OCI-LY7 (cell line): Measurements from ENCODE around the gene ARRB1. TPM values are rescaled to one million over a fixed set of nuclear protein-coding genes. Genes with fewer than 3 reads are reported as not detected.

Source experiments
- BruUV-seq: library from RNA; stranded (reverse); fragments of 400-500 nt; replicated peaks from 2 replicates; lab custom pipeline; 2021; lab: Mats Ljungman, UMichigan
- CTCF ChIA-PET: fragments of 300-600 bp; sonication (Branson Sonifier 250); formaldehyde crosslinking; loops from one replicate; lab custom pipeline; 2022; ENCODE audit warnings: antibody characterized with exemption; ENCODE audit not compliant: unreplicated experiment; lab: Charles Lee
- POLR2A ChIA-PET: fragments of 300-600 bp; sonication (Branson Sonifier 250); formaldehyde crosslinking; loops from one replicate; lab custom pipeline; 2022; ENCODE audit warnings: antibody characterized with exemption; lab: Charles Lee
- DNase-seq: peaks from one replicate; pipeline ENCODE4 v3.0.0-alpha.2; 2015; ENCODE audit warnings: low spot score
- H2AFZ ChIP-seq: fragments of 200-600 bp; sonication (generic), shearing (Covaris generic); 2 replicates; pipeline ENCODE4 v1.6.1; 2014; ENCODE audit warnings: mild to moderate bottlenecking, antibody characterized with exemption, low read length, moderate library complexity
- H3K27ac ChIP-seq: fragments of 200-600 bp; sonication (generic); 2 replicates; pipeline ENCODE4 v1.5.1; 2014; ENCODE audit warnings: mixed run types, low read depth, mild to moderate bottlenecking, moderate library complexity, low read length, inconsistent platforms; ENCODE audit not compliant: poor library complexity, severe bottlenecking
- H3K36me3 ChIP-seq: fragments of 200-600 bp; sonication (generic); 2 replicates; pipeline ENCODE4 v1.6.1; 2014; ENCODE audit warnings: mild to moderate bottlenecking, antibody characterized with exemption, low read length, moderate library complexity, mixed read lengths; ENCODE audit not compliant: insufficient read depth
- H3K4me1 ChIP-seq: fragments of 200-600 bp; sonication (generic); 2 replicates; pipeline ENCODE4 v1.5.1; 2014; ENCODE audit warnings: mild to moderate bottlenecking, low read length; ENCODE audit not compliant: insufficient read depth, poor library complexity, severe bottlenecking
- H3K4me2 ChIP-seq: fragments of 200-600 bp; sonication (generic); 2 replicates; pipeline ENCODE4 v1.6.1; 2014; ENCODE audit warnings: mild to moderate bottlenecking, low read length
- H3K4me3 ChIP-seq: fragments of 200-600 bp; sonication (generic); 2 replicates; pipeline ENCODE4 v1.5.1; 2014; ENCODE audit warnings: mild to moderate bottlenecking, low read depth, low read length; ENCODE audit not compliant: poor library complexity, severe bottlenecking
- H3K79me2 ChIP-seq: fragments of 200-600 bp; sonication (generic); 2 replicates; pipeline ENCODE4 v1.6.1; 2016; ENCODE audit warnings: low read depth, mild to moderate bottlenecking, low read length, moderate library complexity, mixed read lengths; ENCODE audit not compliant: insufficient read depth
- H3K9me2 ChIP-seq: fragments of 200-600 bp; sonication (generic); 2 replicates; pipeline ENCODE4 v1.6.1; 2016; ENCODE audit warnings: mild to moderate bottlenecking, low read length, mixed read lengths; ENCODE audit not compliant: insufficient read depth
- H3K9me3 ChIP-seq: fragments of 200-600 bp; sonication (generic); 2 replicates; pipeline ENCODE4 v1.6.1; 2014; ENCODE audit warnings: mild to moderate bottlenecking, mixed run types, low read length, mixed read lengths
- H4K20me1 ChIP-seq: fragments of 200-600 bp; sonication (generic); 2 replicates; pipeline ENCODE4 v1.6.1; 2014; ENCODE audit warnings: mild to moderate bottlenecking, antibody characterized with exemption, low read length, moderate library complexity, mixed read lengths; ENCODE audit not compliant: insufficient read depth
- EZH2phosphoT487 ChIP-seq: fragments of 200-600 bp; sonication (generic); IDR thresholded peaks from 2 replicates; pipeline ENCODE4 v1.6.1; 2018; ENCODE audit warnings: low read depth, borderline replicate concordance, mild to moderate bottlenecking, mixed run types, antibody characterized with exemption, low read length, moderate library complexity, mixed read lengths
- intact Hi-C: fragments of 100-400 bp; cut with micrococcal nuclease; formaldehyde crosslinking; loops from one replicate; pipeline ENCODE4 v1.10.0; 2022; ENCODE audit not compliant: unreplicated experiment
- total RNA-seq, 2 experiments: library from RNA; depleted of rRNA in 1 of 2; stranded (reverse); fragments of >200 nt in 1 of 2; shearing (Covaris generic) in 1 of 2; gene quantifications; 2 replicates each; pipeline ENCODE4 v1.2.3, GENCODE V29; 2014 to 2022
- TF ChIP-seq, protein P1 (sequence below): fragments of 200-600 bp; sonication (generic); conservative IDR thresholded peaks from 2 replicates; pipeline ENCODE4 v1.5.1; 2014; ENCODE audit warnings: mild to moderate bottlenecking, antibody characterized with exemption, low read length, moderate library complexity, mixed read lengths

The ARRB1 gene
- total RNA-seq, 2 experiments from 2014 or later: not detected

- intact Hi-C loops: no loop called here
- no TSS peak for BruUV-seq
- TF ChIP-seq, protein P1, sequence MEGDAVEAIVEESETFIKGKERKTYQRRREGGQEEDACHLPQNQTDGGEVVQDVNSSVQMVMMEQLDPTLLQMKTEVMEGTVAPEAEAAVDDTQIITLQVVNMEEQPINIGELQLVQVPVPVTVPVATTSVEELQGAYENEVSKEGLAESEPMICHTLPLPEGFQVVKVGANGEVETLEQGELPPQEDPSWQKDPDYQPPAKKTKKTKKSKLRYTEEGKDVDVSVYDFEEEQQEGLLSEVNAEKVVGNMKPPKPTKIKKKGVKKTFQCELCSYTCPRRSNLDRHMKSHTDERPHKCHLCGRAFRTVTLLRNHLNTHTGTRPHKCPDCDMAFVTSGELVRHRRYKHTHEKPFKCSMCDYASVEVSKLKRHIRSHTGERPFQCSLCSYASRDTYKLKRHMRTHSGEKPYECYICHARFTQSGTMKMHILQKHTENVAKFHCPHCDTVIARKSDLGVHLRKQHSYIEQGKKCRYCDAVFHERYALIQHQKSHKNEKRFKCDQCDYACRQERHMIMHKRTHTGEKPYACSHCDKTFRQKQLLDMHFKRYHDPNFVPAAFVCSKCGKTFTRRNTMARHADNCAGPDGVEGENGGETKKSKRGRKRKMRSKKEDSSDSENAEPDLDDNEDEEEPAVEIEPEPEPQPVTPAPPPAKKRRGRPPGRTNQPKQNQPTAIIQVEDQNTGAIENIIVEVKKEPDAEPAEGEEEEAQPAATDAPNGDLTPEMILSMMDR: no peak
- no peak for TF ChIP-seq EZH2phosphoT487
- no peak overlapping the region for H3K4me2 ChIP-seq
- H3K79me2 ChIP-seq: no peaks in the 10 kb centered on the region
- no peak overlapping the region for H3K27ac ChIP-seq
- no peak overlapping the region for H3K4me3 ChIP-seq
- ChIA-PET CTCF (no interaction called here), POLR2A (no interaction called here)
- no peak overlapping the region for H2AFZ ChIP-seq
- H3K9me3 ChIP-seq: no peaks in the 10 kb centered on the region
- no peak for DNase-seq
- H4K20me1 ChIP-seq: no peaks in the 10 kb centered on the region
- H3K9me2 ChIP-seq: no peaks in the 10 kb centered on the region
- H3K36me3 ChIP-seq: no peaks in the 10 kb centered on the region
- peaks cover 1% of the 10 kb centered on the region for H3K4me1 ChIP-seq
Observed at GRCh38 chr11:75323609-75324008, 27.9 kb downstream of the ARRB1 start.

DNA sequence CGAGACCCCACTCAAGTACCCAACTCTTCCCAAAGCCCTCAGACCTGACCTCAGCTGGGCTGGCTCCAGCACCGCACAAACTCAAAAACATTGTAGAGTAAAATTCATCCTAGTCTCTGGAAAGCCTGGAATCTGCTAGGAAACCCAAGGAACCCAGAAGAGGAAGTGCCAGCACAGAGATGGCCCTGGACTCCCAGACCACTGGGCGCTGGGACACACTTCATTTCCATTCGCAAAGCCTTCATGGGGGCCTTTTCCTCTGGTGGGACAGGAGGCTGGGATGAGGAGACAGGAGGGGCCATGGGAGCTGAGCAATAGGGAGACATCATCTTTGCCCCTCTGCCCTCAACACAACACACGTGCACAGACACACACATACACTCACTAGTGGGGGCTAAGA is 30.8 kb downstream of the ARRB1 start:
- TF ChIP-seq, protein P1: no peak
- no peak for TF ChIP-seq EZH2phosphoT487
- Histone ChIP-seq H3K27ac (no peak overlapping the region), H3K36me3 (no peaks in the 10 kb centered on the region), H4K20me1 (no peaks in the 10 kb centered on the region), H3K79me2 (no peaks in the 10 kb centered on the region), H3K4me2 (no peak overlapping the region), H3K9me3 (no peaks in the 10 kb centered on the region), H3K4me1 (no peaks in the 10 kb centered on the region), H3K4me3 (no peak overlapping the region), H2AFZ (no peak overlapping the region), H3K9me2 (no peaks in the 10 kb centered on the region)
- no TSS peak for BruUV-seq
- ChIA-PET CTCF (no interaction called here), POLR2A (no interaction called here)
- intact Hi-C loops: no loop called here
- DNase-seq: no peak

- CTCF ChIA-PET: no interaction called here
- H3K27ac ChIP-seq: no peak overlapping the region
- no peak overlapping the region for H2AFZ ChIP-seq
- POLR2A ChIA-PET: no interaction called here
- BruUV-seq: no TSS peak
- no peaks in the 10 kb centered on the region for H3K36me3 ChIP-seq
- no peak overlapping the region for H3K4me2 ChIP-seq
- intact Hi-C loops: no loop called here
- no peak for TF ChIP-seq EZH2phosphoT487
- no peak overlapping the region for H3K4me3 ChIP-seq
- no peaks in the 10 kb centered on the region for H3K4me1 ChIP-seq
- H3K9me3 ChIP-seq: no peaks in the 10 kb centered on the region
- no peaks in the 10 kb centered on the region for H3K9me2 ChIP-seq
- no peak for DNase-seq
- no peaks in the 10 kb centered on the region for H3K79me2 ChIP-seq
- no peaks in the 10 kb centered on the region for H4K20me1 ChIP-seq
Observed at GRCh38 chr11:75320046-75320618, 31.3 kb downstream of the ARRB1 start.
